HEK293 (cell line): ENCODE data around the gene NLGN4X.

Experiments used
- CTCF ChIA-PET: fragments of 350-600 bp; formaldehyde crosslinking; extraction: SDS; loops from one replicate; lab custom pipeline; 2021; ENCODE audit warnings: antibody characterized with exemption; lab: Yijun Ruan, JAX
- POLR2A ChIA-PET: fragments of 300-600 bp; formaldehyde crosslinking; extraction: SDS; loops from one replicate; lab custom pipeline; 2020; ENCODE audit warnings: antibody characterized with exemption, inconsistent platforms; lab: Yijun Ruan, JAX
- H3K27ac ChIP-seq: fragments of 200-500 bp; sonication (Bioruptor generic); 2 replicates; pipeline ENCODE4 v1.5.1; 2014; ENCODE audit warnings: low read depth, low read length, control low read depth, inconsistent platforms; ENCODE audit errors: extremely low read depth
- H3K36me3 ChIP-seq, 2 experiments: fragments of 200-500 bp in 1 of 2; sonication (Bioruptor generic) in 1 of 2; 1 replicate in 1 of 2; 2 replicates in 1 of 2; pipeline ENCODE4 v1.5.1; 2014 to 2017; ENCODE audit warnings: inconsistent platforms in 2 of 2, low read length in 2 of 2; ENCODE audit not compliant: control insufficient read depth in 2 of 2, insufficient read depth in 1 of 2
- H3K4me1 ChIP-seq: fragments of 200-500 bp; sonication (Bioruptor generic); 2 replicates; pipeline ENCODE4 v1.5.1; 2014; ENCODE audit warnings: mild to moderate bottlenecking, low read length, inconsistent platforms; ENCODE audit not compliant: control insufficient read depth, insufficient read depth
- H3K4me3 ChIP-seq: 2 replicates; pipeline ENCODE4 v1.5.1; 2011; ENCODE audit warnings: low read depth, mild to moderate bottlenecking, control low read depth, low read length, moderate library complexity
- H3K9me3 ChIP-seq: fragments of 200-500 bp; sonication (Bioruptor generic); 2 replicates; pipeline ENCODE4 v1.5.1; 2014; ENCODE audit warnings: low read depth, low read length, inconsistent platforms; ENCODE audit not compliant: control insufficient read depth, insufficient read depth
- HOXD13 ChIP-seq: sonication (generic); formaldehyde crosslinking; IDR thresholded peaks from 2 replicates; pipeline ENCODE4 v1.8.0; 2022; ENCODE audit warnings: missing genetic modification reagents, borderline replicate concordance
- OSR2 ChIP-seq: fragments of 450-650 bp; formaldehyde crosslinking; IDR thresholded peaks from 2 replicates; pipeline ENCODE4 v1.5.1; 2016; ENCODE audit warnings: missing biosample characterization, missing genetic modification characterization
- SETDB1 ChIP-seq: IDR thresholded peaks from one replicate; pipeline ENCODE4 v1.6.1; 2017; ENCODE audit warnings: mild to moderate bottlenecking, low read length, moderate library complexity, mixed read lengths; ENCODE audit not compliant: insufficient read length
- ZFHX2 ChIP-seq: fragments of 450-650 bp; formaldehyde crosslinking; conservative IDR thresholded peaks from 2 replicates; pipeline ENCODE4 v1.5.1; 2016; ENCODE audit warnings: missing biosample characterization, missing genetic modification characterization
- ZNF214 ChIP-seq: fragments of 450-650 bp; formaldehyde crosslinking; IDR thresholded peaks from 2 replicates; pipeline ENCODE4 v1.5.1; 2017; ENCODE audit warnings: missing biosample characterization, mild to moderate bottlenecking, missing genetic modification characterization, borderline replicate concordance
- ZNF24 ChIP-seq: fragments of 450-650 bp; formaldehyde crosslinking; IDR thresholded peaks from 2 replicates; pipeline ENCODE4 v1.5.1; 2016; ENCODE audit warnings: missing biosample characterization, missing genetic modification characterization
- ZNF473 ChIP-seq: fragments of 450-650 bp; formaldehyde crosslinking; IDR thresholded peaks from 2 replicates; pipeline ENCODE4 v1.5.1; 2017; ENCODE audit warnings: missing biosample characterization, missing genetic modification characterization
- ZNF48 ChIP-seq: fragments of 450-650 bp; formaldehyde crosslinking; IDR thresholded peaks from 2 replicates; pipeline ENCODE4 v1.5.1; 2016; ENCODE audit warnings: missing biosample characterization, missing genetic modification characterization
- ZNF548 ChIP-seq: fragments of 450-650 bp; formaldehyde crosslinking; IDR thresholded peaks from 2 replicates; pipeline ENCODE4 v1.5.1; 2016; ENCODE audit warnings: missing biosample characterization, missing genetic modification characterization
- ZNF561 ChIP-seq: fragments of 450-650 bp; IDR thresholded peaks from 2 replicates; pipeline ENCODE4 v1.5.1; 2018; ENCODE audit warnings: missing biosample characterization, missing genetic modification characterization, borderline replicate concordance
- ZNF776 ChIP-seq: fragments of 450-650 bp; formaldehyde crosslinking; IDR thresholded peaks from 2 replicates; pipeline ENCODE4 v1.5.0; 2017; ENCODE audit warnings: missing biosample characterization, missing genetic modification characterization, borderline replicate concordance
- TF ChIP-seq, protein P1 (sequence below): fragments of 450-650 bp; formaldehyde crosslinking; IDR thresholded peaks from 2 replicates; pipeline ENCODE4 v1.5.1; 2016; ENCODE audit warnings: missing biosample characterization, missing genetic modification characterization
- TF ChIP-seq, protein P2 (sequence below): fragments of 450-650 bp; formaldehyde crosslinking; IDR thresholded peaks from 2 replicates; pipeline ENCODE4 v1.5.1; 2016; ENCODE audit warnings: missing biosample characterization, missing genetic modification characterization
- TF ChIP-seq, protein P3 (sequence below): fragments of 450-650 bp; formaldehyde crosslinking; IDR thresholded peaks from 2 replicates; pipeline ENCODE4 v1.5.1; 2016; ENCODE audit warnings: missing biosample characterization, missing genetic modification characterization
- TF ChIP-seq, protein P4 (sequence below): fragments of 450-650 bp; formaldehyde crosslinking; IDR thresholded peaks from 2 replicates; pipeline ENCODE4 v1.5.1; 2016; ENCODE audit warnings: missing biosample characterization, missing genetic modification characterization

Gene NLGN4X

DNA sequence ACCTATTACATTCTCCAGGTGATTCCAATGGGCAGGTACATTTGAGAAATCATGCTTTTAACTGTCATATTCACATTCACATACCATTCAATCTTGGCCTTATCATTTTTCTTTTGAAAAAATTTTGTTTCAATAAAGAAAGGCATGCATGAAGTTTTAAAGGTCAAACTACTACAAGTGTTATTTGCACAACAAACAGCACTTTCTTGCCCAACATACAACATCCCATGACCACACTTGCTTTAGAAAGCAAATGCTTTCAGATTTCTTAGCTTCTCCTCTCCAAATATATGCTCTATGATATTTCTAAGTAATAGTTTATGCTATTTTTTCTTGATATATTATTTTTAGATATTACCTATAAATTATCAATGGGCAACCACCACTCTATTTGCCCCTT is 58.2 kb downstream of the NLGN4X start (continued):
- TF ChIP-seq, protein P1, sequence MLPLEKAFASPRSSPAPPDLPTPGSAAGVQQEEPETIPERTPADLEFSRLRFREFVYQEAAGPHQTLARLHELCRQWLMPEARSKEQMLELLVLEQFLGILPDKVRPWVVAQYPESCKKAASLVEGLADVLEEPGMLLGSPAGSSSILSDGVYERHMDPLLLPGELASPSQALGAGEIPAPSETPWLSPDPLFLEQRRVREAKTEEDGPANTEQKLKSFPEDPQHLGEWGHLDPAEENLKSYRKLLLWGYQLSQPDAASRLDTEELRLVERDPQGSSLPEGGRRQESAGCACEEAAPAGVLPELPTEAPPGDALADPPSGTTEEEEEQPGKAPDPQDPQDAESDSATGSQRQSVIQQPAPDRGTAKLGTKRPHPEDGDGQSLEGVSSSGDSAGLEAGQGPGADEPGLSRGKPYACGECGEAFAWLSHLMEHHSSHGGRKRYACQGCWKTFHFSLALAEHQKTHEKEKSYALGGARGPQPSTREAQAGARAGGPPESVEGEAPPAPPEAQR (tag by site-specific recombination), result no peak
- TF ChIP-seq ZNF48 (tag by site-specific recombination) (no peak), ZFHX2 (tag by site-specific recombination) (no peak), ZNF548 (tag by site-specific recombination) (no peak), ZNF24 (tag by site-specific recombination) (no peak), ZNF214 (no peak), ZNF473 (tag by site-specific recombination) (no peak), OSR2 (tag by site-specific recombination) (no peak)
- TF ChIP-seq, protein P2, sequence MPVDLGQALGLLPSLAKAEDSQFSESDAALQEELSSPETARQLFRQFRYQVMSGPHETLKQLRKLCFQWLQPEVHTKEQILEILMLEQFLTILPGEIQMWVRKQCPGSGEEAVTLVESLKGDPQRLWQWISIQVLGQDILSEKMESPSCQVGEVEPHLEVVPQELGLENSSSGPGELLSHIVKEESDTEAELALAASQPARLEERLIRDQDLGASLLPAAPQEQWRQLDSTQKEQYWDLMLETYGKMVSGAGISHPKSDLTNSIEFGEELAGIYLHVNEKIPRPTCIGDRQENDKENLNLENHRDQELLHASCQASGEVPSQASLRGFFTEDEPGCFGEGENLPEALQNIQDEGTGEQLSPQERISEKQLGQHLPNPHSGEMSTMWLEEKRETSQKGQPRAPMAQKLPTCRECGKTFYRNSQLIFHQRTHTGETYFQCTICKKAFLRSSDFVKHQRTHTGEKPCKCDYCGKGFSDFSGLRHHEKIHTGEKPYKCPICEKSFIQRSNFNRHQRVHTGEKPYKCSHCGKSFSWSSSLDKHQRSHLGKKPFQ (tag by site-specific recombination), result no peak

DNA sequence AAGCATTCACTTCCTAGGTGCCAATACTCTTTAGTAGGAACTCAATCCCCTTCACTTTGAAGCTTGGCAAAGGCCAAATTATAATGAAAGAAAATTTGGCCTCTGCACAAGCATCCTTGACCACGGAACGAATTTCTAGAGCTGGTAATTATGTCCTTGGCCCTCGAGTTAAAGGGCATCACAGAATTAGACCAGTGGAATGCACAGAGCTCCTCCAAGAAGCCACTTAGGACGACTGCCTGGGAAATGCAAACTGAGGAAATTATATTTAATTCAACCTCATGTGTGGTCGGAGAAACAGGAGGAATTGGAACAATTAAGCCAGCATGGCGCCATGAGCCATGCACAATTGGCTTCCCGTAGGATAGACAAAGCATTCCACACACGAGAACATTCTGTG is 59.3 kb downstream of the NLGN4X start:
- Histone ChIP-seq H3K36me3 (no peaks in the 10 kb centered on the region), H3K4me1 (no peaks in the 10 kb centered on the region), H3K4me3 (no peak overlapping the region), H3K9me3 (no peaks in the 10 kb centered on the region), H3K27ac (no peak overlapping the region)
- no peak for TF ChIP-seq ZNF561
- TF ChIP-seq SETDB1, result no peak
- no peak for TF ChIP-seq HOXD13 (CRISPR knock-in tag)
- CTCF ChIA-PET, result no interaction called here
- POLR2A ChIA-PET, result no interaction called here

DNA sequence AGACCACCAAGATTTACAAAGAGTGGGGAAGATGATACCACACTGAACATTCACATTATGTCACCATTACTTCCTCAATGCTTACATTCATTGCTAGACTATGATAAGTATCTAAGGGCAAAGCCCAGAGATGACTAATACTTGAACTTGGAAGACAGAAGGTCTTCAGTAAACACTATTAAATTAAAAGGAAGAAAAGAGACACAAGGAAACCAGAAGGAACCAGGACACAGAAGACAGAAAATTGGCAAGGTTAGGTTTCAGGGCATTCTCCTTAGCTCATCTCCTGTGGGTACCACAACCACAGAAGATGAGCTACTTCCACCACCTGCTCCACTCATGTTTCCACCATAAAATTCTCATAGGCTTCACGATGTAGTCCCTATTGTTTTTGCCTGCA is 64.9 kb downstream of the NLGN4X start:
- TF ChIP-seq, protein P3, sequence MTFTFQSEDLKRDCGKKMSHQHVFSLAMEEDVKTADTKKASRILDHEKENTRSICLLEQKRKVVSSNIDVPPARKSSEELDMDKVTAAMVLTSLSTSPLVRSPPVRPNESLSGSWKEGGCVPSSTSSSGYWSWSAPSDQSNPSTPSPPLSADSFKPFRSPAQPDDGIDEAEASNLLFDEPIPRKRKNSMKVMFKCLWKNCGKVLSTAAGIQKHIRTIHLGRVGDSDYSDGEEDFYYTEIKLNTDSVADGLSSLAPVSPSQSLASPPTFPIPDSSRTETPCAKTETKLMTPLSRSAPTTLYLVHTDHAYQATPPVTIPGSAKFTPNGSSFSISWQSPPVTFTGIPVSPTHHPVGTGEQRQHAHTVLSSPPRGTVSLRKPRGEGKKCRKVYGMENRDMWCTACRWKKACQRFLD, result no peak
- TF ChIP-seq, all 188 proteins: peak for 0
- CTCF ChIA-PET, result interaction anchor here (0.7 kb wide), 1 partner anchor 66 kb away, joined by 3 read pairs; no protein-coding TSS in a partner anchor
- H3K27ac ChIP-seq, result no peak overlapping the region

DNA sequence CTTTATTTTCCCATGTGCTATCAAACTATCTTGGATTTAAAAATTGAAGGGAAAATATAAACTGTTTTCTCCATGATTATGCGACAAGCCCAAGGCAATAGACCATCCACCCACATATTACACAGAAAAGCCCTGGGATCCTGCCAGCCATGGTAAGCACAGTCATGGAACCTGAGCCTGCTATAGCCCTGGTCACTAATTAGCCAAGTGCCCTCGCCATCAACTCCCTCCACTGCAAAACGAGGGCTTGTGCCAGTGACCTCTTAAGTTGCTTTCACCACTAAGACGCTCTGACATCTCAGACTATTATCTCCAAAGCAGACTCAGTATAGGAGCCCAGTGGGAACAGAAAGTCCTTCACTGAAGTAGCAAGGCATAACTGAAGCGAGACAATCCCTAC is 69.2 kb downstream of the NLGN4X start:
- Histone ChIP-seq H3K27ac (no peak overlapping the region), H3K9me3 (no peaks in the 10 kb centered on the region), H3K4me3 (no peak overlapping the region), H3K36me3 (no peaks in the 10 kb centered on the region), H3K4me1 (no peaks in the 10 kb centered on the region)
- no peak for TF ChIP-seq ZNF561
- ChIA-PET CTCF (no interaction called here), POLR2A (no interaction called here)

More for the DNA sequence above, 64.9 kb downstream of the NLGN4X start:
- no peaks in the 10 kb centered on the region for H3K36me3 ChIP-seq
- no peaks in the 10 kb centered on the region for H3K9me3 ChIP-seq
- POLR2A ChIA-PET, result no interaction called here
- no peaks in the 10 kb centered on the region for H3K4me1 ChIP-seq
- no peak overlapping the region for H3K4me3 ChIP-seq

DNA sequence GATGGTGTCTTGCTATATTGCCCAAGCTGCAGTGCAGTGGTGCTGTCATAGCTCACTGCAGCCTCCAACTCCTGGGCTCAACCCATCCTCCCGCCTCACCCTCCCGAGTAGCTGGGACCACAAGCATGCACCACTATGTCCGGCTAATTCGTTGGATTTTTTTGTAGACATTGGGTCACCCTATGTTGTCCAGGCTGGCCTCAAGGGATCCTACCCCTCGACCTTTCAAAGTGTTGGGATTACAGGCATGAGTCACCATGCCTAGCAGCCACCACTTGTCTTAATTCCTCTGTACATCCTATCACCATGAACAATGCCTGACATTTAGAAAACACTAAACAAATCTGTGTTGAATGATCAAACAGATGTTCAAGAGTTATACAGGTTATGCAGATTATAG is 76.7 kb downstream of the NLGN4X start:
- Histone ChIP-seq H3K9me3 (no peaks in the 10 kb centered on the region), H3K4me3 (no peak overlapping the region), H3K36me3 (no peaks in the 10 kb centered on the region), H3K4me1 (no peaks in the 10 kb centered on the region), H3K27ac (no peak overlapping the region)
- POLR2A ChIA-PET, result no interaction called here
- CTCF ChIA-PET, result no interaction called here
- TF ChIP-seq, protein P4, sequence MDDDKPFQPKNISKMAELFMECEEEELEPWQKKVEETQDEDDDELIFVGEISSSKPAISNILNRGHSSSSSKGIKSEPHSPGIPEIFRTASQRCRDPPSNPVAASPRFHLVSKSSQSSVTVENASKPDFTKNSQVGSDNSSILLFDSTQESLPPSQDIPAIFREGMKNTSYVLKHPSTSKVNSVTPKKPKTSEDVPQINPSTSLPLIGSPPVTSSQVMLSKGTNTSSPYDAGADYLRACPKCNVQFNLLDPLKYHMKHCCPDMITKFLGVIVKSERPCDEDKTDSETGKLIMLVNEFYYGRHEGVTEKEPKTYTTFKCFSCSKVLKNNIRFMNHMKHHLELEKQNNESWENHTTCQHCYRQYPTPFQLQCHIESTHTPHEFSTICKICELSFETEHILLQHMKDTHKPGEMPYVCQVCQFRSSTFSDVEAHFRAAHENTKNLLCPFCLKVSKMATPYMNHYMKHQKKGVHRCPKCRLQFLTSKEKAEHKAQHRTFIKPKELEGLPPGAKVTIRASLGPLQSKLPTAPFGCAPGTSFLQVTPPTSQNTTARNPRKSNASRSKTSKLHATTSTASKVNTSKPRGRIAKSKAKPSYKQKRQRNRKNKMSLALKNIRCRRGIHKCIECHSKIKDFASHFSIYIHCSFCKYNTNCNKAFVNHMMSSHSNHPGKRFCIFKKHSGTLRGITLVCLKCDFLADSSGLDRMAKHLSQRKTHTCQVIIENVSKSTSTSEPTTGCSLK (tag by site-specific recombination), result no peak
- TF ChIP-seq HOXD13 (CRISPR knock-in tag), result no peak
- TF ChIP-seq ZNF776, result no peak
